Measurements from ENCODE around the gene OSTF1. TPM values are rescaled to one million over a fixed set of nuclear protein-coding genes. Genes with fewer than 3 reads are reported as not detected.

The OSTF1 gene
- total and polyA plus RNA-seq, 2 donors (not counting 1 experiment from before 2014, with no cell fraction given): 48.4 to 49.9 TPM

DNA sequence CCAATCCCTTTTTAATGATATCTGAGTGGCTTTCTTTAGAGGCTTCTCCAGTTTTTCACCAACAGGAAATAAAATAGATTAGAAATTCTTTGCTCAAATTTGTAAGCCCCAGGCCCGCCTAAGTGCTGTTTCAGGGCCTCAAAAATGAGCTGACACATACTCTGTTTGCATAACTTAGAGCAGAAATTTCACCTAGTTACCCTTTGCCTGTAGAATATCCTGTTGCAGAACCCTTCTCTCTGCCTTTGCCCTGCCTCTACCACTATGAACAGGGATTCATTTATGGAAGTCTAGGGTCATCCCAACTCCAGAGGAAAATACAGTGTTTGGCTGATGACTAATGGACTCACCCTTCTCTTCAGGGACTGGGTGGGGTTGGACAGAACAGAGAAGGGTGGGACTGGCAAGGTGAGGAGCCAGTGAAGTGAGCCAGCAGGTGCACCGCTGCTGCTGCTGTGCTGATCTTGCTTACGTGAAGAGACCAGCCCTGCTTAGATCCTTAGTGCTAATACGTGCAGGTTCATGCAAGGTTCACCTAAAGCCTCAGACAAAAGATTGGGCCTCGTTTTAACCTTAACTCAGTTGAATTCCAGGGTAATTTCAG, 22.8 kb downstream of the OSTF1 start:
- H2AFZ ChIP-seq (ENCODE audit: low read length): no peak overlapping the region
- TF ChIP-seq CTCF (conservative IDR thresholded peaks at IDR 0.05 in 1 of 2, IDR thresholded peaks at IDR 0.05 in 1 of 2; ENCODE audit: low read depth in 1 of 2, low read length in 2 of 2) (no peak), EZH2 (IDR thresholded peaks at IDR 0.05; ENCODE audit: low read length, missing control alignments) (no peak)
- H3K9me3 ChIP-seq (ENCODE audit: control insufficient read depth, insufficient read depth, low read depth, low read length): no peaks in the 10 kb centered on the region
- peaks cover 9% of the 10 kb centered on the region for H3K4me1 ChIP-seq (ENCODE audit: control insufficient read depth, extremely low read depth, insufficient read depth, low read length)
- H3K27me3 ChIP-seq (ENCODE audit: control insufficient read depth, insufficient read depth, low read length): no peaks in the 10 kb centered on the region
- no peak overlapping the region for H3K4me2 ChIP-seq (ENCODE audit: extremely low read depth, insufficient read depth, low read length)
- DNase-seq (ENCODE audit: low read depth in 2 of 2): no peak
- no peak overlapping the region for H3K27ac ChIP-seq (ENCODE audit: insufficient read depth, low read length)
- no peaks in the 10 kb centered on the region for H4K20me1 ChIP-seq (ENCODE audit: control insufficient read depth, extremely low read depth, insufficient read depth, low read length)
- H3K4me3 ChIP-seq (replicated peaks in 1 of 4; ENCODE audit: control extremely low read depth in 1 of 4, insufficient read depth in 1 of 4, low read depth in 3 of 4, low read length in 4 of 4): no peak overlapping the region
- no peaks in the 10 kb centered on the region for H3K36me3 ChIP-seq (ENCODE audit: control insufficient read depth, insufficient read depth, low read length)
- H3K79me2 ChIP-seq (ENCODE audit: control insufficient read depth, insufficient read depth, low read length): peaks cover 15% of the 10 kb centered on the region
- no peak overlapping the region for H3K9ac ChIP-seq (ENCODE audit: insufficient read depth, low read length)

DNA sequence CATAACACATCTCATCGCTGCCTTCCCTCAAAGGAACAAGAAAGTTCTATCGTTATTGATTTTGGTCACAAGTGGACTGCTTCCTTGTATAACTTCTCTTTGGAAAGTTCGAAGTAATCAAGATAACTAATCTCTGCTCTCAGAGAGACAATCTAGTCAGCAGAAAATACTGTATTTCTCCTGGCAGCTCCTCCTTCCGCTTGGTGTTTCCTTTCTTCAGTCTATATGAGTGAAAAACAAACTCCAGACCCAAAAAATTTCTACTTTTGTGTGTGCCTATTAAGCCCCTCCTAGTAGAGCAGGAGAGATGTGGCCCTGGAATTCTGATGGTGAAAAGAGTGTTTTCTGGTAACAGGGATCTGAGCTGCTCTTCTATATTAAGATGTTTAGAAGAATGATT, 24.5 kb downstream of the OSTF1 start:
- Histone ChIP-seq H3K4me1 (ENCODE audit: control insufficient read depth, extremely low read depth, insufficient read depth, low read length) (peaks cover 4% of the 10 kb centered on the region), H3K4me2 (ENCODE audit: extremely low read depth, insufficient read depth, low read length) (no peak overlapping the region), H2AFZ (ENCODE audit: low read length) (no peak overlapping the region), H3K9me3 (ENCODE audit: control insufficient read depth, insufficient read depth, low read depth, low read length) (no peaks in the 10 kb centered on the region), H3K36me3 (ENCODE audit: control insufficient read depth, insufficient read depth, low read length) (no peaks in the 10 kb centered on the region), H3K27me3 (ENCODE audit: control insufficient read depth, insufficient read depth, low read length) (no peaks in the 10 kb centered on the region), H3K4me3 (replicated peaks in 1 of 4; ENCODE audit: control extremely low read depth in 1 of 4, insufficient read depth in 1 of 4, low read depth in 3 of 4, low read length in 4 of 4) (no peak overlapping the region), H4K20me1 (ENCODE audit: control insufficient read depth, extremely low read depth, insufficient read depth, low read length) (no peaks in the 10 kb centered on the region), H3K79me2 (ENCODE audit: control insufficient read depth, insufficient read depth, low read length) (peaks cover 14% of the 10 kb centered on the region), H3K27ac (ENCODE audit: insufficient read depth, low read length) (no peak overlapping the region), H3K9ac (ENCODE audit: insufficient read depth, low read length) (no peak overlapping the region)
- no peak for DNase-seq (ENCODE audit: low read depth in 2 of 2)
- TF ChIP-seq EZH2 (IDR thresholded peaks at IDR 0.05; ENCODE audit: low read length, missing control alignments): no peak
- TF ChIP-seq CTCF (conservative IDR thresholded peaks at IDR 0.05 in 1 of 2, IDR thresholded peaks at IDR 0.05 in 1 of 2; ENCODE audit: low read depth in 1 of 2, low read length in 2 of 2): no peak

DNA sequence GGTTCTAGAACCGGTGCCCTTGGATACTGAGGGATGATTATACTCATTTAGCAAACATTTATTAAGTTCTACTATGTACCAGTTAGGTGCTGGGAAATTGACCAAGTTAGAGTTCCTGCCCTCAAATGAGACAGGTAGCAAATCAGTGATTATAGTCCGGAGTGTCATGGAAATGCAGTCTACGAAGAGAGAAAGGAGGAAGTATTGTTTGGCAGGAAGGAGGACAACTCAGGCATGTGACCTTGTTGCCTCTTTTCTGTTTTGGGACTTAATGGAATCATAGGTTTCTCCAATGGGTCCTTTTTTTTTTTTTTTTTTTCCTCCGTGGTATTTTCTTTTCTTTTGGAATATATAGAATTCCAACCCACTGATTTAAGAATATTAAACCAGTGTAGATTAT, 28.0 kb downstream of the OSTF1 start:
- H3K36me3 ChIP-seq (ENCODE audit: control insufficient read depth, insufficient read depth, low read length): no peaks in the 10 kb centered on the region

More for the DNA sequence above, 28.0 kb downstream of the OSTF1 start:
- TF ChIP-seq CTCF (conservative IDR thresholded peaks at IDR 0.05 in 1 of 2, IDR thresholded peaks at IDR 0.05 in 1 of 2; ENCODE audit: low read depth in 1 of 2, low read length in 2 of 2) (no peak), EZH2 (IDR thresholded peaks at IDR 0.05; ENCODE audit: low read length, missing control alignments) (no peak)
- no peaks in the 10 kb centered on the region for H4K20me1 ChIP-seq (ENCODE audit: control insufficient read depth, extremely low read depth, insufficient read depth, low read length)
- H2AFZ ChIP-seq (ENCODE audit: low read length): no peak overlapping the region
- no peak overlapping the region for H3K27ac ChIP-seq (ENCODE audit: insufficient read depth, low read length)
- peaks cover 7% of the 10 kb centered on the region for H3K79me2 ChIP-seq (ENCODE audit: control insufficient read depth, insufficient read depth, low read length)
- no peak overlapping the region for H3K9ac ChIP-seq (ENCODE audit: insufficient read depth, low read length)
- no peaks in the 10 kb centered on the region for H3K27me3 ChIP-seq (ENCODE audit: control insufficient read depth, insufficient read depth, low read length)
- no peak overlapping the region for H3K4me3 ChIP-seq (replicated peaks in 1 of 4; ENCODE audit: control extremely low read depth in 1 of 4, insufficient read depth in 1 of 4, low read depth in 3 of 4, low read length in 4 of 4)
- H3K4me2 ChIP-seq (ENCODE audit: extremely low read depth, insufficient read depth, low read length): no peak overlapping the region
- no peaks in the 10 kb centered on the region for H3K9me3 ChIP-seq (ENCODE audit: control insufficient read depth, insufficient read depth, low read depth, low read length)
- H3K4me1 ChIP-seq (ENCODE audit: control insufficient read depth, extremely low read depth, insufficient read depth, low read length): no peaks in the 10 kb centered on the region
- DNase-seq (ENCODE audit: low read depth in 2 of 2): no peak
